HG03066 (cell line): ENCODE results near the gene IL17RB.
A peak's percentile ranks its signal among the peaks of the same experiment; 100 is the strongest.

Experiments
- ATAC-seq: cut with Tn5 transposase; IDR thresholded peaks from one replicate; pipeline ENCODE4 v1.9.1; 2021; ENCODE audit warnings: low read depth; ENCODE audit not compliant: unreplicated experiment

IL17RB gene

GRCh38 chr3:53846134-53846850, at the start of gene IL17RB, which contains the start of gene CHDH:
Gene IL17RB (plus strand): TSS chr3:53846568. CDS start chr3:53846589, 21 bp downstream.
Gene CHDH (minus strand): TSS chr3:53846419. CDS start chr3:53824008, 22,411 bp downstream.
- no peak for ATAC-seq

GRCh38 chr3:53798144-53798543, 48.2 kb upstream of the IL17RB start:
- no peak for ATAC-seq

- no peak for ATAC-seq
Measured at GRCh38 chr3:53799338-53799865, 47.0 kb upstream of the IL17RB start.

GRCh38 chr3:53800041-53800906, 46.1 kb upstream of the IL17RB start:
- no peak for ATAC-seq

- ATAC-seq, result no peak
Measured at GRCh38 chr3:53801319-53801718, 45.0 kb upstream of the IL17RB start.

GRCh38 chr3:53802256-53802880, 44.0 kb upstream of the IL17RB start:
- ATAC-seq, result no peak

GRCh38 chr3:53803124-53803815, 43.1 kb upstream of the IL17RB start:
- ATAC-seq, result no peak

GRCh38 chr3:53803816-53804695, 42.3 kb upstream of the IL17RB start:
- ATAC-seq, result no peak

GRCh38 chr3:53804697-53805462, 41.5 kb upstream of the IL17RB start:
- peak; percentile 48 for ATAC-seq

- no peak for ATAC-seq
Measured at GRCh38 chr3:53805463-53806159, 40.8 kb upstream of the IL17RB start.

GRCh38 chr3:53806182-53807116, 39.9 kb upstream of the IL17RB start:
- no peak for ATAC-seq

- no peak for ATAC-seq
Measured at GRCh38 chr3:53807117-53807810, 39.1 kb upstream of the IL17RB start.

- no peak for ATAC-seq
Measured at GRCh38 chr3:53808496-53808895, 37.9 kb upstream of the IL17RB start.

GRCh38 chr3:53809267-53809666, 37.1 kb upstream of the IL17RB start:
- no peak for ATAC-seq

- no peak for ATAC-seq
Measured at GRCh38 chr3:53809764-53810400, 36.5 kb upstream of the IL17RB start.
